Hepatocyte (in vitro differentiated cells): Measurements from ENCODE around the gene DGKI.

ENCODE experiments used
- EZH2 ChIP-seq: fragments of 200-600 bp; sonication (generic); IDR thresholded peaks from 2 replicates; pipeline ENCODE4 v1.6.1; 2016; ENCODE audit warnings: antibody characterized with exemption, mild to moderate bottlenecking, borderline replicate concordance
- TF ChIP-seq, protein P1 (sequence below): fragments of 200-600 bp; sonication (generic); IDR thresholded peaks from 2 replicates; pipeline ENCODE4 v1.5.1; 2016; ENCODE audit warnings: antibody characterized with exemption, mild to moderate bottlenecking; ENCODE audit not compliant: poor library complexity

DNA sequence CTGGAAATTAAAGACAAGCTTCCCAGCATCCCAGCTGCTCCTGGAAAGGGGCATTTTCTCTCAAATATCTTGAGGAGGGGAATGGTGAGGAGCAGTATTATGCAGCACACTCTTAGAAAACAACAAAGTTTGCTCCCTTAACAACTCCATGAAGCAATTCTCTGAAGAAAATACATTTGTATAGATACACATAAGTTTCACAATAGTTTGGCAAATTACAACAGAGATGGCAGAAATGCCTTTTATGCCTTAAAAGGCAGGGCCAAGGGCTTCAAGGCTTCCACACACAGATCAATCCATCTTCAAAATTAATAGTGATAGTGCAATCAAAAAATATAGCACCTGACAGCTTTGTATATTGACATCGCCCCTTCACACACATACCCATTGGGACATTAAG lies 12.2 kb downstream of the DGKI start:
- TF ChIP-seq, protein P1, sequence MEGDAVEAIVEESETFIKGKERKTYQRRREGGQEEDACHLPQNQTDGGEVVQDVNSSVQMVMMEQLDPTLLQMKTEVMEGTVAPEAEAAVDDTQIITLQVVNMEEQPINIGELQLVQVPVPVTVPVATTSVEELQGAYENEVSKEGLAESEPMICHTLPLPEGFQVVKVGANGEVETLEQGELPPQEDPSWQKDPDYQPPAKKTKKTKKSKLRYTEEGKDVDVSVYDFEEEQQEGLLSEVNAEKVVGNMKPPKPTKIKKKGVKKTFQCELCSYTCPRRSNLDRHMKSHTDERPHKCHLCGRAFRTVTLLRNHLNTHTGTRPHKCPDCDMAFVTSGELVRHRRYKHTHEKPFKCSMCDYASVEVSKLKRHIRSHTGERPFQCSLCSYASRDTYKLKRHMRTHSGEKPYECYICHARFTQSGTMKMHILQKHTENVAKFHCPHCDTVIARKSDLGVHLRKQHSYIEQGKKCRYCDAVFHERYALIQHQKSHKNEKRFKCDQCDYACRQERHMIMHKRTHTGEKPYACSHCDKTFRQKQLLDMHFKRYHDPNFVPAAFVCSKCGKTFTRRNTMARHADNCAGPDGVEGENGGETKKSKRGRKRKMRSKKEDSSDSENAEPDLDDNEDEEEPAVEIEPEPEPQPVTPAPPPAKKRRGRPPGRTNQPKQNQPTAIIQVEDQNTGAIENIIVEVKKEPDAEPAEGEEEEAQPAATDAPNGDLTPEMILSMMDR = no peak
- TF ChIP-seq EZH2 = no peak
